Coronary artery (tissue), 2 donors: Measurements from ENCODE around the gene SIMC1.
A peak's percentile ranks its signal among the peaks of the same experiment; 100 is the strongest.

ENCODE experiments used
- DNase-seq: peaks from one replicate; pipeline ENCODE4 v3.0.0-alpha.2; 2017; ENCODE audit warnings: low spot score
- H3K27ac ChIP-seq, 2 donors: fragments of 200-600 bp; sonication (generic); one replicate each; pipeline ENCODE4 v1.5.1; 2016 to 2019
- H3K4me3 ChIP-seq: fragments of 200-600 bp; sonication (generic); 2 replicates; pipeline ENCODE4 v1.5.1; 2016; ENCODE audit warnings: mild to moderate bottlenecking, moderate library complexity
- TF ChIP-seq, protein P1 (sequence below): fragments of 200-600 bp; sonication (generic); IDR thresholded peaks from one replicate; pipeline ENCODE4 v1.5.1; 2019; ENCODE audit warnings: antibody characterized with exemption

SIMC1 gene

DNA sequence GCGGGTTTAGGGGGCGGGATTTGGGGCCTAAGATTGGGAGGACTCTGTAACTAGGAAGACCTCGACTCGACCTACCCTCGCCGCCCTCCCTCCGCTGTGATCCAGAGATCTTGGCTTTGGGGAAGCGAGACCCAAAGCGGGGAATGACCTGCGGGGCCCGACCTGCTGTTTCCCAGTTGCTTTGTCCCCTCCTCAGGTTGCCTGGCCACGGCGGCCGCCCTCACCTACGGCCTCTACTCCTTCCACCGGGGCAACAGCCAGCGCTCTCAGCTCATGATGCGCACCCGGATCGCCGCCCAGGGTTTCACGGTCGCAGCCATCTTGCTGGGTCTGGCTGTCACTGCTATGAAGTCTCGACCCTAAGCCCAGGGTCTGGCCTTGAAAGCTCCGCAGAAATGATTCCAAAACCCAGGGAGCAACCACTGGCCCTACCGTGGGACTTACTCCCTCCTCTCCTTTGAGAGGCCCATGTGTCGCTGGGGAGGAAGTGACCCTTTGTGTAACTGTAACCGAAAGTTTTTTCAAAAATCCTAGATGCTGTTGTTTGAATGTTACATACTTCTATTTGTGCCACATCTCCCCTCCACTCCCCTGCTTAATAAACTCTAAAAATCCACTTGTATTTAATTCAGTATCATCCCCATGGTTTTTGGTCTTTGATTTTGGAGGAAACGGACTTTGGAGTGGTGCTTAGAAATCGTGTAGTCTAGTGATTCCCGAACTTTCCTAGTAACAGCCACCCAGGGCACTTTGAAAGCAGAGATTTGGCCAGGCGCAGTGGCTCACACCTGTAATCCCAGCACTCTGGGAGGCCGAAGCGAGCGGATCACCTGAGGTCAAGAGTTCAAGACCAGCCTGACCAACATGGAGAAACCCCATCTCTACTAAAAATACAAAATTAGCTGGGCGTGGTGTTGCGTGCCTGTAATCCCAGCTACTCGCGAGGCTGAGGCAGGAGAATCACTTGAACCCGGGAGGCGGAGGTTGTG lies 151.2 kb downstream of the SIMC1 start:
- peak overlapping the region; percentile 91 to 95 for H3K27ac ChIP-seq
- TF ChIP-seq, protein P1, sequence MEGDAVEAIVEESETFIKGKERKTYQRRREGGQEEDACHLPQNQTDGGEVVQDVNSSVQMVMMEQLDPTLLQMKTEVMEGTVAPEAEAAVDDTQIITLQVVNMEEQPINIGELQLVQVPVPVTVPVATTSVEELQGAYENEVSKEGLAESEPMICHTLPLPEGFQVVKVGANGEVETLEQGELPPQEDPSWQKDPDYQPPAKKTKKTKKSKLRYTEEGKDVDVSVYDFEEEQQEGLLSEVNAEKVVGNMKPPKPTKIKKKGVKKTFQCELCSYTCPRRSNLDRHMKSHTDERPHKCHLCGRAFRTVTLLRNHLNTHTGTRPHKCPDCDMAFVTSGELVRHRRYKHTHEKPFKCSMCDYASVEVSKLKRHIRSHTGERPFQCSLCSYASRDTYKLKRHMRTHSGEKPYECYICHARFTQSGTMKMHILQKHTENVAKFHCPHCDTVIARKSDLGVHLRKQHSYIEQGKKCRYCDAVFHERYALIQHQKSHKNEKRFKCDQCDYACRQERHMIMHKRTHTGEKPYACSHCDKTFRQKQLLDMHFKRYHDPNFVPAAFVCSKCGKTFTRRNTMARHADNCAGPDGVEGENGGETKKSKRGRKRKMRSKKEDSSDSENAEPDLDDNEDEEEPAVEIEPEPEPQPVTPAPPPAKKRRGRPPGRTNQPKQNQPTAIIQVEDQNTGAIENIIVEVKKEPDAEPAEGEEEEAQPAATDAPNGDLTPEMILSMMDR = no peak
- peak overlapping the region; percentile 95 for H3K4me3 ChIP-seq
- no peak for DNase-seq

DNA sequence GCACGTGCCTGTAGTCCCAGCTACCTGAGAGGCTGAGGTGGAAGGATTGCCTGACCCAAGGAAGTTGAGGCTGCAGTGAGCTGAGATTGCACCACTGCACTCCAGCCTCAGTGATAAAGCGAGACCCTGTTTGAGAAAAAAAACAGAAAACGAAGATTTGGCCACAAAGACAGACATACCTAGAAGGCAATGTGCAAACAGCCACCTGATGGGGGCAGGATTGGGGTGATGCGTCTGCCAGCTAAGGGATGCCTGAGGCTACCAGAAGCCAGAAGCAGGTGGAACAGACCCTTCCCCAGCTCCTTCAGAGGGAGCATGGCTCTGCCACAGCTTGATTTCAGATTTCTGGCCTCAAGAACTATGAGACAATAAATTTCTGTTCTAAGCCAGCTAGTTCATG lies 153.3 kb downstream of the SIMC1 start:
- DNase-seq = no peak
- Histone ChIP-seq H3K27ac (no peak overlapping the region), H3K4me3 (no peak overlapping the region)
- TF ChIP-seq, protein P1 = no peak

DNA sequence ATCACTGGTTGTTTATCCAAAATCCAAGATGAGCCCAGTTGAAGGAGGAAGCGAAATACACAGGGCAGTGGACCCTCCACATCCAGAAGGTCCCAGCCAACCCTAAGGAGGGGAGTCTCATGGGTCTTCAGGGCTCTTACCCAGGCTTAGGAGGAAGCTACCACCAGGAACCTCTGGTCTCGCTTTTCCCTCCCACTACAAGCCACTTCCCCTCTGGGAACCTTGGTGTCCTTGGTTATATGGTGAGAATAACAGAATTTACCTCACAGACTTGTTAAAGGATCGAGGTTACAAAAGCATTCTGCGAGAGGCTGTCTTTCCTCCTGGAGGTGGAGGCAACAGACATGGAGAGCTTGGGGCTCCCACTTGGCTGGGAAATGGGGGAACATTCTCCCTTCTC lies 153.8 kb downstream of the SIMC1 start:
- TF ChIP-seq, protein P1 = no peak
- H3K27ac ChIP-seq = no peak overlapping the region
- DNase-seq = no peak

DNA sequence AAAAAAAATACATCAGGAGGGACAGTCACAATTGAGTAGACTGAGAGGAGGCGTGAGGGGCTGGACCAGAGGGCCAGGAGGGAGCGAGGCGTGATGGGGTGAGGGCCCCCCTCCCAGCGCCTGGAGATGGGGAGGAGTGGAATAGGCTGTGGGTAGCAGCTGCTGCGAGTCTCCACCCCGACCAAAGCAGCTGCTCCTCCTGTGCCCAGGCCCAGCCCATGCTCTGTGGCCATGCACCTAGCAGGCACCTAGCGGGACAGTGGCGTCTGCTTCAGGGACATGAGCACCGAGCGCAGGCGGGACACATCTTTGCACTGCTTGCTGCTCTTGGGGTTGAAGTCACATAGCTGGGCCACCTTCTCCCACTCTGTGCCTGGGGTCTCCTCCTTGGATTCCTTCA lies 154.3 kb downstream of the SIMC1 start:
- no peak for DNase-seq
- Histone ChIP-seq H3K27ac (no peak overlapping the region), H3K4me3 (no peak overlapping the region)
- TF ChIP-seq, protein P1 = no peak

More for the DNA sequence above, 153.8 kb downstream of the SIMC1 start:
- H3K4me3 ChIP-seq = no peak overlapping the region

DNA sequence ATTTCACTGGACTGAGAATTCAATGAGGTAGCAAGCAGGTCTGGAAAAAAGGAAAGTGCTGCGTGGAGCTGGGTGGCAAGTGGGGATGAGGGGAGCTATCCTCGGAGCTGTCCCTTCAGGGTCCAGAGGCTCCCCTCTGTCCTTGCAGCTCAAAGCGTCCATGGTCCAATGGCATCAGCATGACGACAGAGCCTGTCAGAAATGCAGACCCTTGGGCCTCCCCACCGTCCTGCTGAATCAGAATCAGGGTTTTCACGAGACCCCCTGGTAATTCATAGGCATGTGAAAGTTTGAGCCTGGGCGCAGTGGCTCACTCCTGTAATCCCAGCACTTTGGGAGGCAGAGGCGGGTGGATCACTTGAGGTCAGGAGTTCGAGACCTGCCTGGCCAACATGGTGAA lies 155.9 kb downstream of the SIMC1 start:
- DNase-seq = no peak
- Histone ChIP-seq H3K27ac (no peak overlapping the region), H3K4me3 (no peak overlapping the region)
- TF ChIP-seq, protein P1 = no peak

DNA sequence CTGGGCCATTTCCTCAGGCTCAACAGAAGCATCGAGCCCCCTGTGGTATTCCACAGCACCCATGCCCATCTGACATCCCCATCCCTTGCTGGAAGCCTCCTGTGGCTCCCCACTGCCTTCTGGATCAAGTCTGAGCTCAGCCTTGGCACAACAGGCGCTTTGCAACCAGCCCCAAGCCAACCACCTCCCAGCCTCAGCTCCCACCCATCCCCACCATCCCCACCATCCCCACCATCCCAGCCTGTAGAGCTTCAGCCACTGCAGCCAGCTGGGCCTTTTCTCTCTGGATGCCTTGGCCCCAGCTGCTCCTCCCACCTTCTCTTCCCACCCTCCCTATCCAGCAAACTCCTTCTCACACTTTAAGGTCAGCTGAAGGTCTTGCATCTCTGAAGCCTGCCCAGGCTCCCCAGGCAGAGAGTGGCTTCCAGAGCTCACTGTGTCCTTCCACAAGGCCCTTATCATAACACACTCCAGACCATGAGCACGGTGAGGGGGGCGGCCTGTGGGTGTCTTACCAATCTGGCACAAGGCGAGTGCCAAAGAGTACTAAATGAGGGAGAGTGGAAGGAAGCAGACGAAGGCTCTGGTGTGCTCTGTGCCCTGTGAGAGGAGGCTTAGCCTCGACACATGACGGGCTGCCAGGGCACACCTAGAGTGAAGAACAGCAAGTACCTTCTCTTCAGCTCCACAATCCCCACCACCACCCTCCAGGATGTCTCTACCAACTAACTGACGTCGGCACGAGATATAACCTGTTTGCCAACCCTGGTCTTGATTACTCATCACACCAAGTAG lies 156.9 kb downstream of the SIMC1 start:
- DNase-seq = no peak
- TF ChIP-seq, protein P1 = no peak
- Histone ChIP-seq H3K27ac (no peak overlapping the region), H3K4me3 (no peak overlapping the region)
